Stimulated activated CD8-positive, alpha-beta memory T cell treated with anti-CD3 and anti-CD28 coated beads, Interleukin-4, amount 100 ng/mL, for 4 hours (primary cell): ENCODE data around the gene IQCE.

Experiments
- DNase-seq, 2 donors: peaks; one replicate each; pipeline ENCODE4 v3.0.0-alpha.2; 2020; ENCODE audit warnings: low read depth in 2 of 2, low spot score in 1 of 2

IQCE gene

GRCh38 chr7:2660359-2661095 lies 101.7 kb downstream of the IQCE start:
- no peak for DNase-seq

GRCh38 chr7:2661096-2661449 lies 102.3 kb downstream of the IQCE start:
- DNase-seq = no peak

GRCh38 chr7:2661602-2662272 lies 103.0 kb downstream of the IQCE start:
- no peak for DNase-seq

GRCh38 chr7:2662273-2663120 lies 103.7 kb downstream of the IQCE start:
- DNase-seq = no peak

- DNase-seq = no peak
These were observed 104.5 kb downstream of the IQCE start for GRCh38 chr7:2663121-2663886.

GRCh38 chr7:2663960-2664359 lies 105.2 kb downstream of the IQCE start:
- DNase-seq = no peak
